LNCaP clone FGC (cell line): ENCODE measurements around the gene ZFYVE19.

Experiments used
- DNase-seq: peaks from one replicate; pipeline ENCODE4 v3.0.0-alpha.2; 2011; ENCODE audit warnings: low read depth
- H3K4me3 ChIP-seq: 2 replicates; pipeline ENCODE4 v1.5.1; 2011; ENCODE audit warnings: mild to moderate bottlenecking, low read depth, low read length, control low read depth
- TF ChIP-seq, protein P1 (sequence below): IDR thresholded peaks from 2 replicates; pipeline ENCODE4 v1.5.1; 2012; ENCODE audit warnings: mild to moderate bottlenecking; ENCODE audit not compliant: control insufficient read depth, insufficient read depth; ENCODE audit errors: extremely low read depth

ZFYVE19 gene

DNA sequence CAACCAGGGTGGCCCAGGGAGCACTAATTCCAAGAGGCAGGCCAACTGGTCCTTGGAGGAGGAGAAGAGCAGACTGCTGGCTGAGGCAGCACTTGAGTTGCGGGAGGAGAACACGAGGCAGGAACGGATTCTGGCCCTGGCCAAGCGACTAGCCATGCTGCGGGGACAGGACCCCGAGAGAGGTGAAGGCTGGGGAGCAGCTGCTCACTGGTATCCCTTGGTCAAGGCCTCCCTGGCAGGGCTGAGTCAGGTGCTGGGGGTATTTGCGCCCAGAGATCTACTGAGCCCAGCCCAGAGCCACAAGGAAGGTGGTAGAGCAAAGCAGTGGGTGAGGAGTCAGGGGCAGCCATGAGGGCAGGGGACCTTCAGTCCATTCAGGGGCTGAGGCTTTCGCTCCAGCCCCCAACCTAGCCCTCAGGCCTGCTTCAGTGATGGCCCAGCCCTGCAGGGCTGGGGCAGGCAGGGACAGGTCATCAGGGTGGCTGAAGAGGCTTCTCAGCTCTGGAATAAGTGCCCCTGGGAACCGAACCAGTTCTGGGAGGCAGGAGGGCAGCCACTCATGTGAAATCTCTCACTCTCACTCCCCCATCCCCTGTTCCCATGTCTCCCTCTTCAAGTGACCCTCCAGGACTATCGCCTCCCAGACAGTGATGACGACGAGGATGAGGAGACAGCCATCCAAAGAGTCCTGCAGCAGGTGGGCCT is 6.0 kb downstream of the ZFYVE19 start:
- DNase-seq, result no peak
- no peak overlapping the region for H3K4me3 ChIP-seq
- TF ChIP-seq, protein P1, sequence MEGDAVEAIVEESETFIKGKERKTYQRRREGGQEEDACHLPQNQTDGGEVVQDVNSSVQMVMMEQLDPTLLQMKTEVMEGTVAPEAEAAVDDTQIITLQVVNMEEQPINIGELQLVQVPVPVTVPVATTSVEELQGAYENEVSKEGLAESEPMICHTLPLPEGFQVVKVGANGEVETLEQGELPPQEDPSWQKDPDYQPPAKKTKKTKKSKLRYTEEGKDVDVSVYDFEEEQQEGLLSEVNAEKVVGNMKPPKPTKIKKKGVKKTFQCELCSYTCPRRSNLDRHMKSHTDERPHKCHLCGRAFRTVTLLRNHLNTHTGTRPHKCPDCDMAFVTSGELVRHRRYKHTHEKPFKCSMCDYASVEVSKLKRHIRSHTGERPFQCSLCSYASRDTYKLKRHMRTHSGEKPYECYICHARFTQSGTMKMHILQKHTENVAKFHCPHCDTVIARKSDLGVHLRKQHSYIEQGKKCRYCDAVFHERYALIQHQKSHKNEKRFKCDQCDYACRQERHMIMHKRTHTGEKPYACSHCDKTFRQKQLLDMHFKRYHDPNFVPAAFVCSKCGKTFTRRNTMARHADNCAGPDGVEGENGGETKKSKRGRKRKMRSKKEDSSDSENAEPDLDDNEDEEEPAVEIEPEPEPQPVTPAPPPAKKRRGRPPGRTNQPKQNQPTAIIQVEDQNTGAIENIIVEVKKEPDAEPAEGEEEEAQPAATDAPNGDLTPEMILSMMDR, result no peak

DNA sequence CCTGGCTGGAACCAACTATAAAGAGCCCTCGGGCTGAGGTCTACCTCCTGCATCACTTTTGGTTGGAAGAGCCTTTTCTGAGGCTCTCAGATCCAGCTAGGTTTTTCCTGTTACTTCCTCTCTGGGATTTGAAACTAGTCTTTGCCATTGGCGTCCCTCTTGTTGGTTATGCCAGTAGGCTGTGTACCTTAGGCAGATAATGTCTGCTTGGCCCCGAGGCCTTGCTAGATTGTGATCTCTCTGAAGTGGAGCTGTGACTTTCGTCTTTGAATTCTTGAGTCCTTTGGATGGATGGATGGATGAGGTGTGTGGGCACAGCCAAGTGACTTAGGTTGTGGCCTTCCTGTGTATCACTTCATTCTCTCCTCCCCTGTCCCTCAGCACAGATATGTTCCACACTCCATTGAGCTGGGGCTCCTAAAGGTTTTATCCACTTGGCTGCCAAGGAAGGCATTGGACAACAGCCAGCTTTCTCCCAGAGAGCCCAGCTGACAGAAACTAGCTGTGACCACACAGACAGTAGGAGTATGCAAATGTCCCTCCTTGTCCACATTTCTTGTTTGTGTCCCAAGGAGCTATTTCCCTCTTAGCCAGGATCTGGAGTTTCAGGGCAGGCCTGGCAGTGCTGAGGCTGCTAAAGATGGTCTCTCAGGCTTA is 8.3 kb downstream of the ZFYVE19 start:
- DNase-seq, result no peak
- TF ChIP-seq, protein P1, result no peak

DNA sequence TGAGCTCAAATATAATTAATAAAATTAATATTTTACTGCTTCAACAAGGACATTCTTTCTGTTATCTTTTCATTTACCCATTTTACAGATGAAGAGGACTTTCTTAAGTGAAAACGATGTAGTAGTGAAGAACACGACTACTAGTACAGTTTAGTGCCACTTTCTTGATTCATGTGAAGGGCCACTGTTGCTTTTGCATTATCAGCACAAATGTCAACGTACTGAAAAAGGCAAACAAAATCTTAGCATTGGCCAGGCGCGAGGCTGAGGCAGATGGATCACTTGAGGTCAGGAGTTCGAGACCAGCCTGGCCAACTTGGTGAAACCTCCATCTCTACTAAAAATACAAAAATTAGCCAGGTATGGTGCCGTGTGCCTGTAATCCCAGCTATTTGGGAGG is 12.2 kb downstream of the ZFYVE19 start:
- H3K4me3 ChIP-seq, result no peak overlapping the region
- DNase-seq, result no peak
- TF ChIP-seq, protein P1, result no peak

More for the DNA sequence above, 8.3 kb downstream of the ZFYVE19 start:
- no peak overlapping the region for H3K4me3 ChIP-seq

DNA sequence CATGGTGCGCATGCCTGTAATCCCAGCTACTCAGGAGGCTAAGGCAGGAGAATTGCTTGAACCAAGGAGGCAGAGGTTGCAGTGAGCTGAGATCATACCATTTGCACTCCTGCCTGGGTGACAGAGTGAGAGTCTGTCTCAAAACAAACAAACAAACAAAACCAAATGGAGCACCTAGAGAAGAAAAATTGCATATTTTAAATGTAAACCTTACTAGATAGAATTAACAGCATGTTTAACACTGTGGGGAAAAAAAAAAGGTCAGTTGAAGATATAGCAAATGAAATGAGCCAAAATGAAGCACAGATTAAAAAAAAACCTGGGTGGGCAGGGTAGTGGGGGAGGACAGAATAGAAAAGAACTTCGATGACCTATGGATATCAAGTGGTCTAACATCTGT is 14.3 kb downstream of the ZFYVE19 start:
- no peak overlapping the region for H3K4me3 ChIP-seq
- TF ChIP-seq, protein P1, result no peak
- DNase-seq, result no peak

DNA sequence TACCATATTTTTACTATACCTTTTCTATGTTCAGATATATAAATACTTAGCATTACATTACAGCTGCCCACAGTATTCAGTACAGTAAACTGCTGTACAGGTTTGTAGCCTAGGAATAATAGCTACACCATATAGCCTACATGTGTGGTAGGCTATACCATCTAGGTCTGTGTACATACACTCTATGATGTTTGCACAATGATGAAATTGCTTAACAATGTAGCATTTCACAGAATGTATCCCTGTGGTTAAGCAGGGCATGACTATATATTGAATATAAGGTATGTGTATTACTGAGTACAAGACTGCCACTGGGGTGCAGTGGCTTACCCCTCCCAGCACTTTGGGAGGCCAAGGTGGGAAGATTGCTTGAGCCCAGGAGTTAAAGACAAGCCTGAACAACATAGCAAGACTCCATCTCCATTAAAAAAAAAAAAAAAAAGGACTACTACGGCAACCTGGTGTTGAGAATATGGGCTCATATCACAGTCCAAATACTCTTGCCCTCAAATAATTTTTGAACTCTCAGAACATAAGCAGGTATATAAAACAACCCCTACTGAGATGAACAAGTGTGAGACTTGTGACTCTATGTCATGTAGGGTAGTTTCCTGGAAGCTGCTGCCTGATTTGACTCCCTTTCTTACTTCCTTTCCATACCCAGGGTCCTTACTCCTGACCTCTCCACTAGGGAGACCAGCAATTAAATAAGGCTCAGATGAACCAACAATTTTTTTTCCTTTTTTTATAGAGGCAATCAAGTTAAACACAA is 16.9 kb downstream of the ZFYVE19 start:
- DNase-seq, result no peak
- TF ChIP-seq, protein P1, result no peak
- no peak overlapping the region for H3K4me3 ChIP-seq

DNA sequence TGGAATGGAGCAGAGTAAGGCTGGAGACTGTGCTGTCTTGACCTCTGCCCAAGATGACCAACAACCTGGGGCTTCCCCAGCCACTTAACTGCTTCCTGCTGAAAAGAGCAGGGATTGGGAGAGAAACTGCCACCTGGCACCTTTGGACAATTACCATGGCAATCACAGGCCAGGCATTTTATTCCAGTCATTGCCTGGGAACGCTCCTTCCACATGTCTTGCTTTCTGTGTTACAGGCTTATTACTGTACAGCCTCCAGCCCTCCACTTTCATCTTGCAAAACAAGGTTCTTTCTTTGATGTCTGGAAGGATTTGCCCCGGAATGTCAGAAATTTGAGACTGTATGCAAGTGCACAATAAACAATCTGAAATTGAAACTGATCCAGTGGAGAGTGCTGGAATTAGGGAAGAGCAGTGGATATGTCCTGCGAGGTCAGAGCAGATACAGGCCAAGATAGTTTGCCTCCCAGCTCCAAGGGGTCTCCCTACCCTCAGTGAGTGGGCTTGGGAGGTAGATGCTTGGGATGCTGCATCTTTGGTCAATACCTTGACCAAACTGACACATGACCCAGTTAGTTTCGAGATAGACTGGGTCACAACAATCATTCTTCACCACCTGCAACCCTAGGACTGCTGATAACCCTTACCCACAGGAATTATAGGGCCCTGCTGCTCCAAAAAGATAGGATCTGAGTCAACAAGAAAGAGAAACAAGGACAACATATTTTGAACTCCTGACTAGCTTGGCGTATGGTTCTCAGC is 19.0 kb downstream of the ZFYVE19 start:
- H3K4me3 ChIP-seq, result no peak overlapping the region
- TF ChIP-seq, protein P1, result no peak

More for the DNA sequence above, 19.0 kb downstream of the ZFYVE19 start:
- DNase-seq, result no peak
